NCI-H345 treated with DMSO at 0.1 percent for 48 hours (cell line): ENCODE results near the gene CEACAM3.
"Not testable (repeated sequence)": the region's sequence is repeated elsewhere in the genome, so short reads cannot be mapped to it uniquely, and the experiment has no call there.

ENCODE experiments used
- DNase-seq: peaks from one replicate; lab custom pipeline; 2025; ENCODE audit not compliant: unreplicated experiment; lab: John Stamatoyannopoulos, UW

Gene CEACAM3

DNA sequence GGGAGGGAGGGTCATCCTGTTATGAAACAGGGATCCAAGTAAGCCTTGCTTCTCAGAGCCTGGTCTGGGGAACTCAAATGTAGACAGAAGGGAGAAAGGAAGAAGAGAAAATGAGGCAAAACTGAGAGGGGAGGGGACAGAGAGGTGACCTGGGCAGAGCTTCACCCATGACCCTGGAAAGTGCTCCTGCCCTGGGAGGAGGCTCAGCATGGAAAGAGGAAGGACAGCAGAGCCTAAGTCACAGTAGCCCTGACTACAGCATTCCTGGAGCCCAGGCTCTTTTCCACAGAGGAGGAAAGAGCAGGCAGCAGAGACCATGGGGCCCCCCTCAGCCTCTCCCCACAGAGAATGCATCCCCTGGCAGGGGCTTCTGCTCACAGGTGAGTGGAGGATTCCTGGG lies at the start of gene CEACAM3:
CEACAM3 (plus strand) TSS at position 226 of the 400 bp plus-strand sequence; CDS start at position 317, 91 bp downstream.
- no peak for DNase-seq

DNA sequence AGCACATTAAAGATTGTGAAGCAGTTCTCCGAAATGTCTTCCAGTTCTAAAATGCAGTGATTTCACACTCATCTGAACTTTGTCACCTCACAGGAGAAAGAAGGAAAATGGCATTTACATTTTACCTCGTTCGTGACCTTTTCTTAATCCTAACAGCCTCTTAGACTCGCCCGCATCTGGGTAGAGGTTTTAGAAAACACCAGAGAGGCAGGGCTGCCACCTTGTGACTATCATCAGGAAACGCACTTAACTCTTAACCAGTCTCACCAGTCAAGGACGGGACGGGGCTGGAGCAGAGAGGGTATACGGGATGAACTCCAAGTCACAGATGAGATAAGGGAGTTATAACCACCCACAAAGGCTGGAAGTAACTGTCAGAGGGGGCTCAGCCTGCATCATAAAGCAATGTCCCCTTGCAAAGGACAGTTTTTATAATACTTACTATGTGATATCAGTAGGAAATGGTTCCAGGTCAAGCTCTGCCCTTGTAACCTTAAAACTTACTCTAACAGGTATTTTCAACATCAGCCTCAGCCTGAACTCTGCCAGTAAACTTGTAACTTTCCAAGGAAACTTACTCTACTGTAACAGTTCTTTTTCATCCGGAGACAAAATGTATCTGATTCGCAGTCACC lies 49.7 kb upstream of the CEACAM3 start:
- peak; percentile 28 for DNase-seq

DNA sequence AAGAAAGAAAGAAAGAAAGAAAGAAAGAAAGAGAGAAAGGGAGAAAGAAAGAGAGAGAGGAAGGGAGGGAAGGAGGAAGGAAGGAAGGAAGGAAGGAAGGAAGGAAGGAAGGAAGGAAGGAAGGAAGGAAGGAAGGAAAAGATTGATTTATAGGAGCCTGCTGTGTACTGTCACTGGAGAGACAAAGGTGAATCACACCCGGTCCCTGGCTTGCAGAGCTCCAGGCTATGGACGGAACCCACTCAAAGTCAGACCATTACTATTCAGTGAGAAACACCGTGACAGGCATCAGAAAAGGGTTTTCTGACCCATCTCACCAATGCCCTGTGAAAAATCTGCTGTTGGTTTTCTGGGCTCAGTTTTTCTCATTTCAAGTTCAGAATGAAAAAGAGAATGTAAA lies 48.4 kb upstream of the CEACAM3 start:
- DNase-seq = no peak

DNA sequence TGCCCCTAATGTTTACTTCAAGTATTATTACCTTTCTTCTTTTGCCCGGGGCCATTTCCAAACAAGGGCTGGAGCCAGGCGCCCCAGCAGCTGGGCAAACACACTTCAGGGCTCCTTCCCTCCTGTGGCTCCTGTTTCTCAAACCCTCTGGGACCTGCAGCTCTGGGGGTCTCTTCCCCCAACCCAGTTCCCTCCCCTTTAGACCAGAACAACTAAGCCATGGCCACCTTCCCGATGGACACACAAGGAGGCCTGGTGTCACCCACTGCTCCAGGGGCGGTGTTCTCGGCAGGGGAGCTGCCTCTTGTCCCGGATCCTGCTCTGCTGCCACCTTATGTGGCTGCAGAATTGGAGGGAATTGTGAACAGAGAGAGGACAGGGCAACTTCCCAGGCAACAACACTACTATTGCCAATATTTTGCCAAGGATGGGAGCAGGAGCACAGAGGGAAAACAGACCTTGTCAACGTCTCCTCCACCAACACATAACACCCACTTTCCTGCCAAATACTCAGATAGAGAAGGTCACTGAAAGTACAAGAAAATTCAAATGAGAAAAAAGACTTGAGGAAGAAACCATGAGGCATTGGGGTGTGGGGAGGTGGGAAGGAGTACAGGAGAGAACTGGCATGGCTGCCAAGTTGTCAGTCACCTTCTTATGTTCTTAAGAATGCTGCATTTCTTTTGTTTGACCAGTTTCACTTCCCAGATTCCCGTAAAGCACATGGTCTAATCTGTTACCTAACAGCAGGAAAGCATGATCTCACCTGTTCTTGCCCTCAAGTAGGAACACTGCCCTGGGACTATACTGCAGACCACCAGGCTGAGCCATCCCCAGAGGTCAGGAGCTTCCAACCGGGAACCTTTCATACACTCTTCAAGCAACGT lies 45.9 kb upstream of the CEACAM3 start:
- not testable (repeated sequence) for DNase-seq

DNA sequence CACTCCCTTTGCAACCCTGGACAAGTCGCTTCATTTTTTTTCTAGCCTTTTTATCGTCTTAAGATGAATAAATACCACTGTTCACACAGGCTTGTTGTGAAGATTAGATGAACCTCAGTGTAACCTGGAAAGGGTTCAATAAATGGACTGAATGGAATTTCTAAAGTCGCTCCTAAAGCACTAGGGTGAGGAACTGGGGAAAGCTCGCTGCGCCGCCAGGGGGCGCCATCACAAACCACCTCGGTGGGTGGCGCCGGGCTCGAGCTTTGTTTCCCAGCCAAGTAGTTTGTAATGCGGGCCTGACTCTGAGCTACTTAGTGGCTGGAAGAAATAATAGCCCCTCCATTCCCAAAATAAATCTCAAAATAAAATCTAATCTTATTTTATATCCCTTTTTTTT lies 43.2 kb upstream of the CEACAM3 start:
- DNase-seq = no peak

DNA sequence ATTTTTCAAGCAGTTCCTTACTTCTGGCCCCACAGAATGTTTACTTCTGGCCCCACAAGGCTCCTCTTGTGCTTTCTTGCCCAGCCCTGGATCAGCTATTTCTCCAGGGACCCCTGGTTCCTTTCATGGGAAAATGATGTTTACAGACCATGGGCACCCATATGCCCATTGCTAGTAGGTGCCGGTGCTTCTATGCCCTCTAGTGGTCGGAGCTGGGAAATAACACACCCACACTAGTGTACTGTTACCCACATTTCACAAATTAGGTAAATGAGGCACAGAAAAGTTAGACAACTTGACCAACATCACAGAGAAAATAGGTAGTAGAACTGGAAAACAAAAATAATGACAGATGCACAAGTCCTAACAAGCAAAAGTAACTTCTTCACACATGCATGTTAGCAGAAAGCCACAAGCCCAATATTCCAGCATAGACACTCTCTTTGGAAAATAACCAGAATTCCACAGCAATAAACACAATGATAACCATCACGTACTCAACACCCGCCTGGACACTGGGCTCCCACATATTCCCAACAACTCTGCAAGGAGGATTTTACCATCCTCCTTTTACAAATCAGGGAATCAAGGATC lies 42.4 kb upstream of the CEACAM3 start:
- peak; percentile 27 for DNase-seq

DNA sequence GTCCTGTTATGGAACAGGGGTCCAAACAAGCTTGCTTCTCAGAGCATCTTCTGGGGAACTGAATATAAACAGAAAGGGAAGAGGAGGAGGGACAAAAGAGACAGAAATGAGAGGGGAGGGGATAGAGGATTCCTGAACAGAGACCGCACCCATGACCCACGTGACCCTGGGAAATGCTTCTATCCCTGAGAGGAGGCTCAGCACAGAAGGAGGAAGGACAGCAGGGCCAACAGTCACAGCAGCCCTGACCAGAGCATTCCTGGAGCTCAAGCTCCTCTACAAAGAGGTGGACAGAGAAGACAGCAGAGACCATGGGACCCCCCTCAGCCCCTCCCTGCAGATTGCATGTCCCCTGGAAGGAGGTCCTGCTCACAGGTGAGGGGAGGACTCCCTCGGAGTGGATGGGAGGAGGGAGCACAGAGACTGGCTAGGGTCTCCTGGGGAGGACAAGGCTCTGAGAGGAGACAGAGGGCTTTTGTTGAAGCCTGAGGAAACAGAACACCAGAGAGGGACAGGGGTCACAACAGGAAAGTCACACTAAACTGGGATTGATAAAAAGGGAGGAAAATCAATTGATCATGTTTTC lies 41.0 kb upstream of the CEACAM3 start, which contains the start of gene CEACAM6:
CEACAM6 (plus strand) TSS at position 203 of the 586 bp plus-strand sequence; CDS start at position 312, 109 bp downstream.
- DNase-seq = no peak

DNA sequence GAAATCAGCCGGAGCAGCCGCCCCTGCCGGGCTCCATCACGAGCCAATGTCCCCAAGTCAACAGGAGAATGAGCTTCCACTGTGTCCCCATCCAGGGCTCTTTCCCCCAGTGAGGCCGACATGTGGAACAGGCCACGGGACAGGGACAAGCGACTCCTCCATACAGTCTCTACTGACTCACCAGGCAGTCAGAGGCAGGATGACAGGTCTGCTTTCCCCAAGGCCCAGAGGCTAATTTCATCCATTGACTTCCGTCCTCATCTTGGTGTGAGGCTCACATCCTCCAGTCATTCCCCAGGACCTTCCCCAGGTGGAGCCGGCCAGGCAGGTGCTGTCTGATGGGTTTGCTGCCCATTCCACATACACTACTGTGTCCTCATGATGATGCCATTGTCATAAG lies 37.5 kb upstream of the CEACAM3 start:
- no peak for DNase-seq

DNA sequence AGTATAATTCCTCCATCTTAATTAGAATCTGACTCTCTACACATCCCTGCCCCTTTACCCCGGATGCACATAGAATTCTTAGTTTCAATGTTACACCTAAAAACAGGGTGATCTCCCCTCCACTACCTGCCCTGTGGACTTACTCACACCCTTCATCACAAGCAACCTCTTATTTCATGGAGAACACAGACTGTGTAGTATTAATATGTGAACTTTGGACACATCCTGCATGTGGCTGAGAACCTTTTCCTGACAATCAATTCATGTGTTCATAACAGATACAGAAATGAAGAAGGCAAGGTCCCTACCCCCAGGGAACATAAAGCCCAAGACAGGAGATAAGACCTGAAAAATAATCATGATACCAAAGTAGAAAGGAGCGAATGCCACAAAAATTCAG lies 29.3 kb upstream of the CEACAM3 start:
- DNase-seq = no peak

DNA sequence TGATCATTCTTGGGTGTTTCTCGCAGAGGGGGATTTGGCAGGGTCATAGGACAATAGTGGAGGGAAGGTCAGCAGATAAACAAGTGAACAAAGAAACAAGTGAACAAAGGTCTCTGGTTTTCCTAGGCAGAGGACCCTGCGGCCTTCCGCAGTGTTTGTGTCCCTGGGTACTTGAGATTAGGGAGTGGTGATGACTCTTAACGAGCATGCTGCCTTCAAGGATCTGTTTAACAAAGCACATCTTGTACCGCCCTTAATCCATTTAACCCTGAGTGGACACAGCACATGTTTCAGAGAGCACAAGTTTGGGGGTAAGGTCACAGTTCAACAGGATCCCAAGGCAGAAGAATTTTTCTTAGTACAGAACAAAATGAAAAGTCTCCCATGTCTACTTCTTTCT lies 28.3 kb upstream of the CEACAM3 start:
- DNase-seq = not testable (repeated sequence)

DNA sequence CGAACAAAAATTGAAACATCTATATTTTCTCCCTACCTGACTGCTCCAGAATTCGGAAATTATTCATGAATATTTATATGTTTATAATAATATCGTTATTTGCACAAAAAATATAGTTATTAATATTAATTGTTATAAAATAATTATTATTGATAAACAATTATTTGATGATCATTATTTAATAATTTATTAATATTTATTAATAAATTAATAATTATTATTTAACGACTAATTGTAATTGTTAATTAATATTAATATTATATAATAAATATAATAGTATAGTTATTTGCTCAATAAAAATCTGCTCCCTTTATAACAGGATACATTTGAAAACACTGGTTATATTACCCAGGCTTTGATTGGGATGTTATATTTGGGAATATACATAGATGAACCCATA lies 26.8 kb upstream of the CEACAM3 start:
- DNase-seq = no peak

DNA sequence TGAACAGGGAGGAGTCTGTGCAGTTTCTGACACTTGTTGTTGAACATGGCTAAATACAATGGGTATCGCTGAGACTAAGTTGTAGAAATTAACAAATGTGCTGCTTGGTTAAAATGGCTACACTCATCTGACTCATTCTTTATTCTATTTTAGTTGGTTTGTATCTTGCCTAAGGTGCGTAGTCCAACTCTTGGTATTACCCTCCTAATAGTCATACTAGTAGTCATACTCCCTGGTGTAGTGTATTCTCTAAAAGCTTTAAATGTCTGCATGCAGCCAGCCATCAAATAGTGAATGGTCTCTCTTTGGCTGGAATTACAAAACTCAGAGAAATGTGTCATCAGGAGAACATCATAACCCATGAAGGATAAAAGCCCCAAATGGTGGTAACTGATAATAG lies 25.0 kb upstream of the CEACAM3 start:
- no peak for DNase-seq

DNA sequence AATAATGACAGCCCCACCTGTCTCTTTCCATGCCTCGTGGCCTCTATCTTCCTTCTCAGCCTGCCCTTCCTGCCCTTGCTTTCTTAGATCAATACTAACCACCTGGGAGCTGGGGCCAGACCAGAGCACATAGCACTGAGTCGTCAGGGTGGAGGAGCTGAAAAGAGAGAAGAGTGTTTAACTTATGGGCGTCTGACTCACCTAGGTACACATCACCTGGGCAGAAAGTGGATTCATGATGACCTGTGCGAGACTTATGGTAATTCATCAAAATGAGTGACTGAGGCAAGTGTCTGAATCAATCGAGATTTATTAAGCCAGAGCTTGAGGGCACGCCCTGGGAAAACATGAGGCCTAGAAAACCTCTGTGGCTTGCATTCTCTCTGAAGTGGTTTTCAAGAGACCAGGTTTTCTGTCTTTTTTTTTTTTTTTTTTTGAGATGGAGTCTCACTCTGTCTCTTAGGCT lies 21.8 kb upstream of the CEACAM3 start:
- peak; percentile 75 for DNase-seq

DNA sequence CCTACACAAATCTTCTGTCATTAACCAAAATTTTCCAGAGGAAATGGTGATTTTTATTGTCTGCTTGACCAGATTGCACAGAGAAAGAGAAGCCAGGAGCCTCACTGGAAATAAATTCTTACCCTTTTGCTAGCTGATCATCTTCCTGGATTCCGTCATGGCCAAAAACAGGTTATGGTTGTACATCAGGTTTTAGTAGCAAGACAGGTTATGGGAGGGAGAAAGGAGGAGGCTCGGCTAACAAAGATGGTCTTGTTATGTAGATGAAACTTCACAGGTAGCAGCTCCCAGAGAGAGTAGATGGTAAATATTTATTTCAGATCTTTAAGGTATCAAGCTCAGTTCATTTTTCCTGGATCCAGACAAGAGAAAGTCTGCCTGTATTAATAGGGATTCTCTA lies 19.7 kb upstream of the CEACAM3 start:
- no peak for DNase-seq

DNA sequence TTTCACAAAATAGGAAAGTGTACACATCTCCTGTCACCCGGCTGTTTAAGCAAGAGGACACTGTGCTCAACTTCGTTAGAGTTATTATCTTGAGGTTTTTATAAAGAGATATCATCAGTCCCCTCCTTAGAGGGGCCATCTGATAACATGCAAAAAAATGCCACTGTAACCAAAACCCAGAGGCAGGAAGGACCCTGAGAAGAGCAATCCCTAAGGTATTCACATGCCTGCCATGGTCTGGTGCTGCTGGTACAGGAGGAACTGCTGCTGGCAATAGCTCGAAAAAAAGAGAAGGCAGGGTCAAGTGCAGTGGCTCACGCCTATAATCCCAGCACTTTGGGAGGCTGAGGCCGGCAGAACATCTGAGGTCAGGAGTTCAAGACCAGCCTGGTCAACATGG lies 12.8 kb upstream of the CEACAM3 start:
- DNase-seq = no peak

DNA sequence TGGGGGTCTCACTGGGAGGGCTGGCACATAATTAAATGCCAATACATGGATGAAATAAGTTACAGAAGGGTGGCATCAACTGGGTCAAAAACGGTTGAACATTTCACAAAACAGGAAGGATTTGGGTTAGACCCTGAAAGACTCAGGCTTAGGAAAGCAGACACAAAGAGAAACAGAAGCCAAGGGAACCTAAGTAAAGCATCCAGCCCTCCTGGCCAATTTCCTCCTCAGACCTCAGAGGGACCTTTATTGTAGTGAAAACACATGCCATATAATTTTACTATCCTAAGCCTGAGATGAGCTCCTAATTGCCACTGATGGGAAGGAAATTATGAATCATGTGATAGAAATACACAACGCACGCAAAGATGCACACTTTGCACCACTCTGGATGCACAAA lies 12.1 kb upstream of the CEACAM3 start:
- DNase-seq = no peak

DNA sequence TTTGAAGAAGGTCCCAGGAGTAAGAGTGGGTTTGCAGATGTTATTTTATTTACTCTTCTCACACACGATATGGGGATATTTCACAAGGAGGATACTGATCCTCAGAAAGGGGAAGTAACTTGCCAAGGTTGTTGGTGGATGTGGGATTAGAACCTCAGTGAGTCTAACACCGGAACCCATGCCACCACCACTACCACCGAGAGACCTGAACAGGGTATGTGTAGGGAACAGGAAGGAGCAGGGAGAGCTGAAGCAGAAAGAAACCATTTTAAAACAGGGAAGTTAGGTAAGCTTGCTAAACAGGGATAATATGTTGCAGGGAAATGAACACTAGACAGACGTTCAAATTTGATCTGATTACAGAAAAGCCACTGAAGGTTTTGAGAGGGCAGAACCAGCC lies 11.6 kb upstream of the CEACAM3 start:
- DNase-seq = no peak

DNA sequence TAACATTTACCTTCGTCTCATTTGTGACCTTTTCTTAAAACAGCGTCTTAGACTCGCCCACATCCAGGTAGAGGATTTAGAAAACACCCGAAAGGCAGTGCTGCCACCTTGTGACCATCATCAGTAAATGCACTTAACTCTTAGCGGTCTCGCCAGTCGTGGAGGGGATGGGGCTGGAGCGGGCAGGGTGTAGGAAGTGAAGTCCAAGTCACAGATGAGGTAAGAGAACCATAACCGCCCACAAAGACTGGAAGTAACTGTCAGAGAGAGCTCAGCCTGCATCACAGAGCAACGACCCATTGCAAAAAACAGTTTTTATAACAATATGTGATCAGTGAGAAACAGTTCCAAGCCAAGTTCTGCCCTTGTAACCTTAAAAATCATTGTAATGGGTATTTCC lies 10.7 kb upstream of the CEACAM3 start:
- DNase-seq = peak; percentile 50

DNA sequence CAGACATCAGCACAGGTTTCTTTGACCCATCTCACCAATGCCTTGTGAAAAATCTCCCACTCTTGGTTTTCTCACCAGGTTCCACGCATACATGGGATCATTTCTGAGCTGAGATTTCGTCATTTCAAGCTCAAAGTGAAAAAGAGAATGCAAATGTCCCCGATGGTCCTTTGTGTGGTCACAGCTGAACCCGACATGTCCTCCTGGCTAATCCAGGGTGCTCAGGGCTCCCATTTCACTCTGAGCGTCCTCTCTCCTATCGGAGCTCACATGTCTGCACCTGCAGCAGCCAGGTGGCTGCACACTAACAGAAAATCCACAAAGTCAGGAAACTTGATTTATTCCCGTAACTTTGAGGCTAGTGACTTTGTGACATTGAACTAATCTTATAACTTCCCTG lies 9.3 kb upstream of the CEACAM3 start:
- DNase-seq = no peak

DNA sequence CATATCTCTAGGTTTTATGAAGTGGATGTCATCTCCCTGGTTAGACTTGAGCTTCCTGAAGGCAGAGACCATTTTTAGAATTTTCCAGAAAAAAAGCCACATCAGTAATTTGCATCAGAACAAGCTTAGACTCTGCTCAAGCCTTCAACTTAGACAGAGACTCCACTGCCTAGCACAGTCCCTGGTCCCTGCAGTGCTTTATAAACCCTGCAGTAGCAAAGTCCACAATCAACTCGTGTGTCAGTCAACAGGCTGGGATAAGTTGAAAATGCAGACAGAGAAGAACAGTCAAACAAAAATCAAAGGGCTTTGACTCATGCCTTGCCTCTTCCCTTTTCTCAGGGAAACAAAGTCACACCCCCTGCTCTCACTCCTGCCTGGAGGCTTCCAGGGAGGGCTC lies 7.9 kb upstream of the CEACAM3 start:
- not testable (repeated sequence) for DNase-seq

DNA sequence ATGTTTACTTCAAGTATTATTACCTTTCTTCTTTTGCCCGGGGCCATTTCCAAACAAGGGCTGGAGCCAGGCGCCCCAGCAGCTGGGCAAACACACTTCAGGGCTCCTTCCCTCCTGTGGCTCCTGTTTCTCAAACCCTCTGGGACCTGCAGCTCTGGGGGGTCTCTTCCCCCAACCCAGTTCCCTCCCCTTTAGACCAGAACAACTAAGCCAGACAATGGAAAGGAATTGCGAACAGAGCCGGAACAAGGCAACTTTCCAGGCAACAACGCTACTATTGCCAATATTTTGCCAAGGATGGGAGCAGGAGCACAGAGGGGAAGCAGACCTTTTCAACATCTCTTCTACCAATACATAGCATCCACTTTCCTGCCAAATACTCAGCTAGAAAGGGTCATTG lies 7.3 kb upstream of the CEACAM3 start:
- DNase-seq = peak; percentile 66
